K562 (cell line): ENCODE data around the gene LRIT1. TPM values are rescaled to one million over a fixed set of nuclear protein-coding genes. Genes with fewer than 3 reads are reported as not detected.

Source experiments
- ATAC-seq: fragments of 200-7000 bp; cut with Tn5 transposase; 3 replicates; pipeline ENCODE4 v1.9.1; 2020; ENCODE audit warnings: moderate library complexity
- BruUV-seq: library from RNA; stranded (reverse); fragments of 400-500 nt; replicated peaks from 2 replicates; lab custom pipeline; 2021; lab: Mats Ljungman, UMichigan
- CTCF ChIA-PET: fragments of 300-600 bp; formaldehyde crosslinking; extraction: SDS; loops from one replicate; lab custom pipeline; 2021; ENCODE audit warnings: low intra/inter-chr PET ratio; lab: Yijun Ruan, JAX
- POLR2A ChIA-PET: fragments of 300-600, 350-650 bp; sonication (Branson Sonifier 250); formaldehyde crosslinking; extraction: SDS; loops from one replicate; lab custom pipeline; 2021; ENCODE audit warnings: antibody characterized with exemption, inconsistent platforms; lab: Yijun Ruan, JAX
- DNase-seq, 4 experiments: peaks; one replicate each; pipeline versions ENCODE4 v3.0.0 to v3.0.0-alpha.2; 2011 to 2018; ENCODE audit warnings: low spot score in 3 of 4, mixed read lengths in 3 of 4; ENCODE audit errors: extremely low read depth in 1 of 4
- FAIRE-seq: peaks from 2 replicates; lab custom pipeline; 2011; peaks lifted over from hg19 to GRCh38; lab: Jason Lieb, UNC
- H2AFZ ChIP-seq: 2 replicates; pipeline ENCODE4 v1.6.0; 2011; ENCODE audit warnings: low read depth, low read length, control low read depth, inconsistent platforms
- H3K27ac ChIP-seq: fragments of 200-600 bp; 3 replicates; pipeline ENCODE4 v1.8.0; 2011; ENCODE audit warnings: low read depth, mild to moderate bottlenecking, control low read depth, inconsistent platforms, low read length, moderate library complexity, mixed read lengths; ENCODE audit errors: extremely low read depth
- H3K27me3 ChIP-seq, 2 experiments: fragments of 300-600 bp in 1 of 2; 2 replicates in 1 of 2; 3 replicates in 1 of 2; pipeline versions ENCODE4 v1.6.0 to v1.8.0; 2011; ENCODE audit warnings: inconsistent platforms in 2 of 2, low read length in 2 of 2, mild to moderate bottlenecking in 1 of 2, mixed read lengths in 1 of 2, moderate library complexity in 1 of 2; ENCODE audit not compliant: control insufficient read depth in 2 of 2, insufficient read depth in 2 of 2
- H3K36me3 ChIP-seq: fragments of 300-600 bp; 3 replicates; pipeline ENCODE4 v1.8.0; 2011; ENCODE audit warnings: mild to moderate bottlenecking, low read length, inconsistent platforms; ENCODE audit not compliant: control insufficient read depth, insufficient read depth
- H3K4me1 ChIP-seq, 2 experiments: fragments of 200-600 bp in 1 of 2; replicated peaks in 1 of 2; 2 replicates in 1 of 2; 3 replicates in 1 of 2; pipeline versions ENCODE4 v1.5.1 to v1.8.0; 2011; ENCODE audit warnings: inconsistent platforms in 2 of 2, low read length in 2 of 2, mild to moderate bottlenecking in 1 of 2, mixed read lengths in 1 of 2, moderate library complexity in 1 of 2; ENCODE audit not compliant: control insufficient read depth in 2 of 2, insufficient read depth in 2 of 2
- H3K4me2 ChIP-seq: 2 replicates; pipeline ENCODE4 v1.6.1; 2011; ENCODE audit warnings: low read length, control low read depth, inconsistent platforms, mixed read lengths; ENCODE audit not compliant: insufficient read depth
- H3K4me3 ChIP-seq: fragments of 200-600 bp; sonication (generic), shearing (Covaris generic); 2 replicates; pipeline ENCODE4 v1.5.1; 2016; ENCODE audit warnings: control low read depth, inconsistent platforms
- H3K79me2 ChIP-seq: fragments of 200-600 bp; 3 replicates; pipeline ENCODE4 v1.8.0; 2011; ENCODE audit warnings: low read length, inconsistent platforms; ENCODE audit not compliant: control insufficient read depth, insufficient read depth
- H3K9ac ChIP-seq, 2 experiments: 2 replicates each; pipeline versions ENCODE4 v1.6.0 to v1.6.1; 2011; ENCODE audit warnings: low read depth in 2 of 2, low read length in 2 of 2, control low read depth in 1 of 2, inconsistent platforms in 1 of 2, mild to moderate bottlenecking in 1 of 2, mixed read lengths in 1 of 2; ENCODE audit not compliant: insufficient read depth in 1 of 2
- H3K9me1 ChIP-seq: one replicate; pipeline ENCODE4 v1.6.0; 2011; ENCODE audit warnings: inconsistent platforms, mild to moderate bottlenecking, low read length, moderate library complexity; ENCODE audit not compliant: control insufficient read depth, insufficient read depth
- H3K9me3 ChIP-seq: replicated peaks from 2 replicates; pipeline ENCODE4 v1.5.1; 2011; ENCODE audit warnings: low read depth, low read length, inconsistent platforms; ENCODE audit not compliant: control insufficient read depth, insufficient read depth
- H4K20me1 ChIP-seq: replicated peaks from 2 replicates; pipeline ENCODE4 v1.6.1; 2011; ENCODE audit warnings: low read length, inconsistent platforms, mixed read lengths; ENCODE audit not compliant: control insufficient read depth, insufficient read depth
- BCL6 ChIP-seq: fragments of 250-450 bp; sonication (Bioruptor Pico); IDR thresholded peaks from 2 replicates; pipeline ENCODE4 v1.4.0; 2020
- CBFA2T2 ChIP-seq: fragments of 450-650 bp; conservative IDR thresholded peaks from 2 replicates; pipeline ENCODE4 v1.6.1; 2017; ENCODE audit warnings: mild to moderate bottlenecking
- CBFA2T3 ChIP-seq: fragments of 450-650 bp; IDR thresholded peaks from 2 replicates; pipeline ENCODE4 v1.6.1; 2017
- CCAR2 ChIP-seq: fragments of 200-400 bp; formaldehyde crosslinking; IDR thresholded peaks from 2 replicates; pipeline ENCODE4 v1.6.1; 2017; ENCODE audit warnings: mild to moderate bottlenecking, low read depth, low read length
- FOSL1 ChIP-seq: fragments of 200-800 bp; sonication (Bioruptor generic); conservative IDR thresholded peaks from 2 replicates; pipeline ENCODE4 v1.6.1; 2016; ENCODE audit warnings: missing genetic modification characterization, missing compliant biosample characterization
- HINFP ChIP-seq: fragments of 450-650 bp; conservative IDR thresholded peaks from 2 replicates; pipeline ENCODE4 v1.6.1; 2016; ENCODE audit warnings: missing genetic modification characterization, low read depth, mild to moderate bottlenecking, control low read depth, missing compliant biosample characterization
- JUND ChIP-seq, 2 experiments: IDR thresholded peaks; 2 replicates in 1 of 2; 3 replicates in 1 of 2; pipeline ENCODE4 v1.6.1; 2011; ENCODE audit warnings: borderline replicate concordance in 2 of 2, low read depth in 2 of 2, low read length in 2 of 2, improper control_type of control experiment in 1 of 2, missing biosample characterization in 1 of 2, missing genetic modification characterization in 1 of 2, missing genetic modification reagents in 1 of 2
- NR2C1 ChIP-seq, 2 experiments: fragments of 450-650 bp; IDR thresholded peaks; 2 replicates each; pipeline ENCODE4 v1.6.1; 2017; ENCODE audit warnings: mild to moderate bottlenecking in 2 of 2, antibody characterized with exemption in 1 of 2, inconsistent platforms in 1 of 2, missing compliant biosample characterization in 1 of 2, missing genetic modification characterization in 1 of 2
- TEAD4 ChIP-seq, 2 experiments: sonication (generic) in 1 of 2; formaldehyde crosslinking in 1 of 2; IDR thresholded peaks; 2 replicates each; pipeline versions ENCODE4 v1.6.1 to v1.8.0; 2012 to 2022; ENCODE audit warnings: borderline replicate concordance in 1 of 2, inconsistent platforms in 1 of 2, low read length in 1 of 2, mild to moderate bottlenecking in 1 of 2, missing genetic modification reagents in 1 of 2
- U2AF2 ChIP-seq: fragments of 200-400 bp; formaldehyde crosslinking; optimal IDR thresholded peaks from 2 replicates; pipeline ENCODE3; 2017; ENCODE audit warnings: low read depth, mild to moderate bottlenecking, low read length
- VEZF1 ChIP-seq: fragments of 200-800 bp; sonication (Bioruptor generic); IDR thresholded peaks from 2 replicates; pipeline ENCODE4 v1.6.1; 2017; ENCODE audit warnings: missing genetic modification characterization, missing compliant biosample characterization
- WGBS: fragments of 100-300 bp; shearing (Covaris generic); methylation state at CpG from one replicate; pipeline ENCODE4 v1.1.6; 2016; ENCODE audit warnings: low coverage, mixed read lengths; ENCODE audit not compliant: insufficient coverage; ENCODE audit errors: missing lambda C conversion rate; 5-methylcytosine and 5-hydroxymethylcytosine counted together
- in situ Hi-C: fragments of 300-500 bp; cut with MboI; formaldehyde crosslinking; loops from 4 replicates; pipeline ENCODE4 v1.15.0; 2018; ENCODE audit warnings: inconsistent platforms, mixed read lengths
- intact Hi-C: fragments of 100-400 bp; cut with micrococcal nuclease; formaldehyde crosslinking; loops from 2 replicates; pipeline ENCODE4 v1.14.2; 2022
- polyA plus RNA-seq, 8 experiments: library from polyadenylated mRNA; depleted of rRNA in 4 of 8; stranded (reverse) in 5 of 8; unstranded in 3 of 8; fragments of >200 nt; fragmentation: Nextera tagmentation in 2 of 8; fragmentation: Illumina TruSeq in 1 of 8; extraction: Ambion mirVana in 2 of 8; extraction: Trizol in 1 of 8; gene quantifications; 2 replicates each; pipeline versions ENCODE4 v1.2.1 to v1.2.3, GENCODE V29; 2011 to 2014; ENCODE audit warnings: inconsistent platforms in 1 of 8, missing spikeins in 1 of 8
- total RNA-seq, 7 experiments: library from RNA; depleted of rRNA in 6 of 7; stranded (reverse); fragments of >200 nt in 6 of 7; fragmentation: Illumina TruSeq in 2 of 7; extraction: Trizol in 2 of 7; gene quantifications; 2 replicates each; pipeline versions ENCODE4 v1.2.1 to v1.2.3, GENCODE V29; 2011 to 2021; ENCODE audit warnings: low replicate concordance in 1 of 7

The LRIT1 gene
- total and polyA plus RNA-seq, 9 of the 15 experiments (the other 6 are each of a cell fraction or from before 2014, with no cell fraction given), result not detected

GRCh38 chr10:84258034-84258695 lies 16.8 kb upstream of the LRIT1 start:
- peaks cover 5 to 43% of the 10 kb centered on the region in 2 experiments; a peak in 2 of 5 replicates for H3K27me3 ChIP-seq
- no peak overlapping the region for H3K4me3 ChIP-seq
- no peaks in the 10 kb centered on the region for H3K9me1 ChIP-seq
- no peak overlapping the region for H3K9ac ChIP-seq
- CTCF ChIA-PET, result no interaction called here
- in situ Hi-C loops, result no loop called here
- 3% methylated on average over 7 of the region's 7 CpGs for WGBS
- H2AFZ ChIP-seq, result no peak overlapping the region
- FAIRE-seq (no peak), DNase-seq (no peak), ATAC-seq (no peak)
- no peak overlapping the region for H3K4me2 ChIP-seq
- TF ChIP-seq BCL6 (CRISPR knock-in tag) (no peak), NR2C1 (IDR thresholded peaks at IDR 0.05) (no peak), NR2C1 (tag; IDR thresholded peaks at IDR 0.05) (no peak), HINFP (no peak), CCAR2 (no peak), JUND (IDR thresholded peaks at IDR 0.05; ENCODE audit: borderline replicate concordance, low read depth, low read length) (no peak), JUND (tag; IDR thresholded peaks at IDR 0.05; ENCODE audit: borderline replicate concordance, low read depth, low read length) (peak; percentile 15; the same call in 1 of the 3 replicates), CBFA2T3 (peak; percentile 33; the same call in 1 of the 2 replicates), TEAD4 (IDR thresholded peaks at IDR 0.05; ENCODE audit: low read length) (0 out of 2 replicates have a peak, but pooled peaks have one; percentile 12), TEAD4 (CRISPR knock-in tag; IDR thresholded peaks at IDR 0.05; ENCODE audit: borderline replicate concordance) (no peak), CBFA2T2 (0 out of 2 replicates have a peak, but pooled peaks have one; percentile 21), U2AF2 (no peak), VEZF1 (CRISPR knock-in tag) (peak; percentile 50), FOSL1 (tag) (peak; percentile 77)
- peaks cover 4 to 15% of the 10 kb centered on the region in 2 experiments; a peak in 2 of 5 replicates for H3K4me1 ChIP-seq
- H4K20me1 ChIP-seq, result no peaks in the 10 kb centered on the region
- no peak overlapping the region for H3K27ac ChIP-seq
- H3K9me3 ChIP-seq, result no peaks in the 10 kb centered on the region
- POLR2A ChIA-PET, result no interaction called here
- intact Hi-C loops, result loop anchor here (5.0 kb wide), 1 partner anchor 126 kb away; no protein-coding TSS in a partner anchor
- H3K79me2 ChIP-seq, result no peaks in the 10 kb centered on the region
- BruUV-seq, result no TSS peak
- H3K36me3 ChIP-seq, result no peaks in the 10 kb centered on the region
